Naive thymus-derived CD8-positive, alpha-beta T cell (primary cell): ENCODE results near the gene ARHGAP6. TPM values are rescaled to one million over a fixed set of nuclear protein-coding genes. Genes with fewer than 3 reads are reported as not detected.
"Not testable (repeated sequence)": the region's sequence is repeated elsewhere in the genome, so short reads cannot be mapped to it uniquely, and the experiment has no call there.

Experiments
- ATAC-seq, 2 donors: fragments of 150-1000 bp; cut with Tn5 transposase in 1 of 2; sonication (Bioruptor Pico), chemical (Tn5 transposase) in 1 of 2; 1 replicate in 1 of 2; 2 replicates in 1 of 2; pipeline ENCODE4 v1.10.0; 2021; ENCODE audit warnings: mild to moderate bottlenecking in 2 of 2, moderate library complexity in 2 of 2
- POLR2A ChIA-PET: fragments of 350-600 bp; sonication (Branson Sonifier 250); formaldehyde crosslinking; loops from one replicate; lab custom pipeline; 2021; ENCODE audit warnings: antibody characterized with exemption; lab: Charles Lee
- DNase-seq, 10 donors: peaks; one replicate each; pipeline versions ENCODE4 v3.0.0 to v3.0.0-alpha.2; 2020 to 2022
- H3K27ac Mint-ChIP-seq, 10 donors: one replicate each; pipeline ENCODE4 v1.8.0; 2020 to 2022; ENCODE audit warnings: mild to moderate bottlenecking in 10 of 10, mixed read lengths in 10 of 10, moderate library complexity in 4 of 10, inconsistent platforms in 1 of 10
- H3K27me3 Mint-ChIP-seq, 5 donors: one replicate each; pipeline ENCODE4 v1.8.0; 2021 to 2022; ENCODE audit warnings: mixed read lengths in 5 of 5
- H3K36me3 Mint-ChIP-seq, 3 donors: one replicate each; pipeline ENCODE4 v1.8.0; 2020 to 2022; ENCODE audit warnings: mixed read lengths in 3 of 3, mild to moderate bottlenecking in 2 of 3, inconsistent platforms in 1 of 3
- H3K4me1 Mint-ChIP-seq, 4 donors: one replicate each; pipeline ENCODE4 v1.8.0; 2021 to 2022; ENCODE audit warnings: mixed read lengths in 4 of 4
- H3K4me3 Mint-ChIP-seq, 10 donors: one replicate each; pipeline ENCODE4 v1.8.0; 2020 to 2022; ENCODE audit warnings: mild to moderate bottlenecking in 10 of 10, mixed read lengths in 10 of 10, moderate library complexity in 6 of 10, inconsistent platforms in 1 of 10
- H3K9me3 Mint-ChIP-seq, 9 donors: one replicate each; pipeline ENCODE4 v1.8.0; 2020 to 2022; ENCODE audit warnings: mixed read lengths in 9 of 9, mild to moderate bottlenecking in 3 of 9, inconsistent platforms in 1 of 9, moderate library complexity in 1 of 9
- polyA plus RNA-seq, 3 donors: library from polyadenylated mRNA; unstranded; fragments of 300-500 nt; fragmentation: Illumina TruSeq; gene quantifications; one replicate each; pipeline ENCODE4 v1.2.3, GENCODE V29; 2021
- total RNA-seq, 8 experiments: library from RNA in 2 of 8; stranded (reverse) in 2 of 8; gene quantifications; one replicate each; pipeline ENCODE4 v1.2.3 and lab custom pipeline; 2021 to 2026

The ARHGAP6 gene
- total and polyA plus RNA-seq, 5 experiments from 2014 or later: 0.22 TPM; not detected in 4

- DNase-seq (no peak), ATAC-seq (no peak)
- H3K4me1 Mint-ChIP-seq: no peaks in the 10 kb centered on the region
- H3K27ac Mint-ChIP-seq: no peak overlapping the region
- H3K9me3 Mint-ChIP-seq: peaks cover 0 to 2% (median 0%) of the 10 kb centered on the region in 9 donors
- peaks cover 0 to 4% (median 2%) of the 10 kb centered on the region in 3 donors for H3K36me3 Mint-ChIP-seq
- POLR2A ChIA-PET: no interaction called here
- no peaks in the 10 kb centered on the region for H3K27me3 Mint-ChIP-seq
- H3K4me3 Mint-ChIP-seq: no peak overlapping the region
Observed at GRCh38 chrX:11129534-11130105, 536.1 kb downstream of the ARHGAP6 start.

- POLR2A ChIA-PET: no interaction called here
- Mint-ChIP-seq H3K4me1 (no peaks in the 10 kb centered on the region), H3K4me3 (no peak overlapping the region), H3K36me3 (peaks cover 14 to 32% (median 14%) of the 10 kb centered on the region in 3 donors), H3K27me3 (no peaks in the 10 kb centered on the region), H3K27ac (peak overlapping the region in 1 of 10 donors; percentile 21), H3K9me3 (peaks cover 0 to 2% (median 0%) of the 10 kb centered on the region in 9 donors)
- no peak for ATAC-seq
- DNase-seq: no peak
Observed at GRCh38 chrX:11125060-11125459, 540.7 kb downstream of the ARHGAP6 start.

GRCh38 chrX:11124112-11124511 is 541.6 kb downstream of the ARHGAP6 start:
- Mint-ChIP-seq H3K36me3 (peaks cover 14 to 40% (median 17%) of the 10 kb centered on the region in 3 donors), H3K9me3 (peaks cover 0 to 2% (median 0%) of the 10 kb centered on the region in 9 donors), H3K27ac (no peak overlapping the region), H3K4me1 (no peaks in the 10 kb centered on the region), H3K4me3 (no peak overlapping the region), H3K27me3 (no peaks in the 10 kb centered on the region)
- DNase-seq (no peak), ATAC-seq (no peak)
- POLR2A ChIA-PET: no interaction called here

- DNase-seq, H3K4me3 Mint-ChIP-seq, H3K4me1 Mint-ChIP-seq, H3K9me3 Mint-ChIP-seq, POLR2A ChIA-PET, H3K27ac Mint-ChIP-seq, ATAC-seq, H3K27me3 Mint-ChIP-seq: not testable (repeated sequence)
- H3K36me3 Mint-ChIP-seq: peaks cover 12 to 48% (median 18%) of the 10 kb centered on the region in 3 donors
Observed at GRCh38 chrX:11123087-11123486, 542.6 kb downstream of the ARHGAP6 start.

- Mint-ChIP-seq H3K4me1 (peaks cover 0 to 4% (median under 1%) of the 10 kb centered on the region in 4 donors), H3K27ac (no peak overlapping the region), H3K36me3 (peaks cover 10 to 82% (median 18%) of the 10 kb centered on the region in 3 donors), H3K27me3 (no peaks in the 10 kb centered on the region), H3K9me3 (no peaks in the 10 kb centered on the region), H3K4me3 (no peak overlapping the region)
- no peak for DNase-seq
- ATAC-seq: no peak
- POLR2A ChIA-PET: no interaction called here
Observed at GRCh38 chrX:11119313-11119943, 546.3 kb downstream of the ARHGAP6 start.

GRCh38 chrX:11117745-11118144 is 548.0 kb downstream of the ARHGAP6 start:
- no peak overlapping the region for H3K27ac Mint-ChIP-seq

GRCh38 chrX:11113731-11114130 is 552.0 kb downstream of the ARHGAP6 start:
- DNase-seq (no peak), ATAC-seq (no peak)
- no peaks in the 10 kb centered on the region for H3K9me3 Mint-ChIP-seq
- H3K4me3 Mint-ChIP-seq: peak overlapping the region in 3 of 10 donors; percentile 7 to 28 (median 11)
- peaks cover 7 to 31% (median 26%) of the 10 kb centered on the region in 4 donors for H3K4me1 Mint-ChIP-seq
- POLR2A ChIA-PET: no interaction called here
- no peaks in the 10 kb centered on the region for H3K27me3 Mint-ChIP-seq
- H3K27ac Mint-ChIP-seq: peak overlapping the region in 6 of 10 donors; percentile 21 to 94 (median 70)
- peaks cover 0 to 47% (median 1%) of the 10 kb centered on the region in 3 donors for H3K36me3 Mint-ChIP-seq

More at GRCh38 chrX:11117745-11118144, 548.0 kb downstream of the ARHGAP6 start:
- Mint-ChIP-seq H3K27me3 (no peaks in the 10 kb centered on the region), H3K4me1 (peaks cover 4 to 18% (median 11%) of the 10 kb centered on the region in 4 donors), H3K4me3 (no peak overlapping the region), H3K9me3 (no peaks in the 10 kb centered on the region), H3K36me3 (peaks cover 10 to 87% (median 18%) of the 10 kb centered on the region in 3 donors)
- DNase-seq (no peak), ATAC-seq (no peak)
- POLR2A ChIA-PET: no interaction called here

- ATAC-seq (no peak), DNase-seq (no peak)
- Mint-ChIP-seq H3K9me3 (no peaks in the 10 kb centered on the region), H3K4me1 (peaks cover 7 to 31% (median 26%) of the 10 kb centered on the region in 4 donors), H3K27me3 (no peaks in the 10 kb centered on the region), H3K4me3 (peak overlapping the region in 8 of 10 donors; percentile 89 to 98 (median 96)), H3K27ac (peak overlapping the region in 7 of 10 donors; percentile 93 to 98 (median 96)), H3K36me3 (peaks cover 0 to 31% (median 0%) of the 10 kb centered on the region in 3 donors)
- POLR2A ChIA-PET: no interaction called here
Observed at GRCh38 chrX:11111947-11112346, 553.8 kb downstream of the ARHGAP6 start.

- Mint-ChIP-seq H3K4me1 (peaks cover 7 to 31% (median 26%) of the 10 kb centered on the region in 4 donors), H3K27me3 (no peaks in the 10 kb centered on the region), H3K36me3 (peaks cover 0 to 24% (median 0%) of the 10 kb centered on the region in 3 donors), H3K4me3 (peak within 1 kb of the TSS in 8 of 10 donors; percentile 89 to 98 (median 96)), H3K9me3 (no peaks in the 10 kb centered on the region), H3K27ac (peak within 1 kb of the TSS in 7 of 10 donors; percentile 93 to 98 (median 96))
- POLR2A ChIA-PET: no interaction called here
- DNase-seq (peak; percentile 65 to 92 (median 81)), ATAC-seq (peak; percentile 88 to 90)
Observed at GRCh38 chrX:11111037-11111851, 554.5 kb downstream of the ARHGAP6 start, which contains the start of gene HCCS. TSS of gene HCCS (plus strand) at chrX:11111332. CDS start at chrX:11112061, 729 bp downstream.

GRCh38 chrX:11109968-11110367 is 555.8 kb downstream of the ARHGAP6 start:
- POLR2A ChIA-PET: no interaction called here
- H3K9me3 Mint-ChIP-seq: no peaks in the 10 kb centered on the region
- H3K4me1 Mint-ChIP-seq: peaks cover 7 to 31% (median 24%) of the 10 kb centered on the region in 4 donors
- ATAC-seq (no peak), DNase-seq (no peak)
- H3K27ac Mint-ChIP-seq: no peak overlapping the region
- peaks cover 0 to 13% (median 0%) of the 10 kb centered on the region in 3 donors for H3K36me3 Mint-ChIP-seq
- no peak overlapping the region for H3K4me3 Mint-ChIP-seq
- no peaks in the 10 kb centered on the region for H3K27me3 Mint-ChIP-seq

- peaks cover 0 to under 1% (median 0%) of the 10 kb centered on the region in 3 donors for H3K36me3 Mint-ChIP-seq
- H3K9me3 Mint-ChIP-seq: no peaks in the 10 kb centered on the region
- H3K27ac Mint-ChIP-seq: no peak overlapping the region
- DNase-seq (no peak), ATAC-seq (no peak)
- H3K4me1 Mint-ChIP-seq: peaks cover 4 to 21% (median 16%) of the 10 kb centered on the region in 4 donors
- POLR2A ChIA-PET: no interaction called here
- no peak overlapping the region for H3K4me3 Mint-ChIP-seq
- H3K27me3 Mint-ChIP-seq: no peaks in the 10 kb centered on the region
Observed at GRCh38 chrX:11108253-11108941, 557.3 kb downstream of the ARHGAP6 start.

- H3K36me3 Mint-ChIP-seq: peaks cover 0 to 4% (median 4%) of the 10 kb centered on the region in 3 donors
- POLR2A ChIA-PET: no interaction called here
- no peaks in the 10 kb centered on the region for H3K9me3 Mint-ChIP-seq
- no peak overlapping the region for H3K27ac Mint-ChIP-seq
- H3K4me3 Mint-ChIP-seq: no peak overlapping the region
- no peak for ATAC-seq
- H3K4me1 Mint-ChIP-seq: no peaks in the 10 kb centered on the region
- DNase-seq: no peak
- H3K27me3 Mint-ChIP-seq: no peaks in the 10 kb centered on the region
Observed at GRCh38 chrX:11105080-11105479, 560.6 kb downstream of the ARHGAP6 start.
